K562 (cell line): ENCODE measurements around the gene MUSK. TPM values are rescaled to one million over a fixed set of nuclear protein-coding genes. Genes with fewer than 3 reads are reported as not detected.

Experiments
- ATAC-seq: fragments of 200-7000 bp; cut with Tn5 transposase; 3 replicates; pipeline ENCODE4 v1.9.1; 2020; ENCODE audit warnings: moderate library complexity
- BruUV-seq: library from RNA; stranded (reverse); fragments of 400-500 nt; replicated peaks from 2 replicates; lab custom pipeline; 2021; lab: Mats Ljungman, UMichigan
- CTCF ChIA-PET: fragments of 300-600 bp; formaldehyde crosslinking; extraction: SDS; loops from one replicate; lab custom pipeline; 2021; ENCODE audit warnings: low intra/inter-chr PET ratio; lab: Yijun Ruan, JAX
- POLR2A ChIA-PET: fragments of 300-600, 350-650 bp; sonication (Branson Sonifier 250); formaldehyde crosslinking; extraction: SDS; loops from one replicate; lab custom pipeline; 2021; ENCODE audit warnings: antibody characterized with exemption, inconsistent platforms; lab: Yijun Ruan, JAX
- DNase-seq, 4 experiments: peaks; one replicate each; pipeline versions ENCODE4 v3.0.0 to v3.0.0-alpha.2; 2011 to 2018; ENCODE audit warnings: low spot score in 3 of 4, mixed read lengths in 3 of 4; ENCODE audit errors: extremely low read depth in 1 of 4
- FAIRE-seq: peaks from 2 replicates; lab custom pipeline; 2011; peaks lifted over from hg19 to GRCh38; lab: Jason Lieb, UNC
- H2AFZ ChIP-seq: 2 replicates; pipeline ENCODE4 v1.6.0; 2011; ENCODE audit warnings: low read depth, low read length, control low read depth, inconsistent platforms
- H3K27ac ChIP-seq: fragments of 200-600 bp; 3 replicates; pipeline ENCODE4 v1.8.0; 2011; ENCODE audit warnings: low read depth, mild to moderate bottlenecking, control low read depth, inconsistent platforms, low read length, moderate library complexity, mixed read lengths; ENCODE audit errors: extremely low read depth
- H3K27me3 ChIP-seq, 2 experiments: fragments of 300-600 bp in 1 of 2; 2 replicates in 1 of 2; 3 replicates in 1 of 2; pipeline versions ENCODE4 v1.6.0 to v1.8.0; 2011; ENCODE audit warnings: inconsistent platforms in 2 of 2, low read length in 2 of 2, mild to moderate bottlenecking in 1 of 2, mixed read lengths in 1 of 2, moderate library complexity in 1 of 2; ENCODE audit not compliant: control insufficient read depth in 2 of 2, insufficient read depth in 2 of 2
- H3K36me3 ChIP-seq: fragments of 300-600 bp; 3 replicates; pipeline ENCODE4 v1.8.0; 2011; ENCODE audit warnings: mild to moderate bottlenecking, low read length, inconsistent platforms; ENCODE audit not compliant: control insufficient read depth, insufficient read depth
- H3K4me1 ChIP-seq, 2 experiments: fragments of 200-600 bp in 1 of 2; replicated peaks in 1 of 2; 2 replicates in 1 of 2; 3 replicates in 1 of 2; pipeline versions ENCODE4 v1.5.1 to v1.8.0; 2011; ENCODE audit warnings: inconsistent platforms in 2 of 2, low read length in 2 of 2, mild to moderate bottlenecking in 1 of 2, mixed read lengths in 1 of 2, moderate library complexity in 1 of 2; ENCODE audit not compliant: control insufficient read depth in 2 of 2, insufficient read depth in 2 of 2
- H3K4me2 ChIP-seq: 2 replicates; pipeline ENCODE4 v1.6.1; 2011; ENCODE audit warnings: low read length, control low read depth, inconsistent platforms, mixed read lengths; ENCODE audit not compliant: insufficient read depth
- H3K4me3 ChIP-seq: fragments of 200-600 bp; sonication (generic), shearing (Covaris generic); 2 replicates; pipeline ENCODE4 v1.5.1; 2016; ENCODE audit warnings: control low read depth, inconsistent platforms
- H3K79me2 ChIP-seq: fragments of 200-600 bp; 3 replicates; pipeline ENCODE4 v1.8.0; 2011; ENCODE audit warnings: low read length, inconsistent platforms; ENCODE audit not compliant: control insufficient read depth, insufficient read depth
- H3K9ac ChIP-seq, 2 experiments: 2 replicates each; pipeline versions ENCODE4 v1.6.0 to v1.6.1; 2011; ENCODE audit warnings: low read depth in 2 of 2, low read length in 2 of 2, control low read depth in 1 of 2, inconsistent platforms in 1 of 2, mild to moderate bottlenecking in 1 of 2, mixed read lengths in 1 of 2; ENCODE audit not compliant: insufficient read depth in 1 of 2
- H3K9me1 ChIP-seq: one replicate; pipeline ENCODE4 v1.6.0; 2011; ENCODE audit warnings: inconsistent platforms, mild to moderate bottlenecking, low read length, moderate library complexity; ENCODE audit not compliant: control insufficient read depth, insufficient read depth
- H3K9me3 ChIP-seq: replicated peaks from 2 replicates; pipeline ENCODE4 v1.5.1; 2011; ENCODE audit warnings: low read depth, low read length, inconsistent platforms; ENCODE audit not compliant: control insufficient read depth, insufficient read depth
- H4K20me1 ChIP-seq: replicated peaks from 2 replicates; pipeline ENCODE4 v1.6.1; 2011; ENCODE audit warnings: low read length, inconsistent platforms, mixed read lengths; ENCODE audit not compliant: control insufficient read depth, insufficient read depth
- BDP1 ChIP-seq: IDR thresholded peaks from 3 replicates; pipeline ENCODE4 v1.6.1; 2011; ENCODE audit not compliant: insufficient read length, insufficient read depth
- CXXC5 ChIP-seq: fragments of 250-450 bp; sonication (Bioruptor Pico); IDR thresholded peaks from 2 replicates; pipeline ENCODE4 v1.8.0; 2022; ENCODE audit warnings: inconsistent platforms, mild to moderate bottlenecking, moderate library complexity
- HDGF ChIP-seq: fragments of 450-650 bp; IDR thresholded peaks from 2 replicates; pipeline ENCODE4 v1.6.1; 2016
- ILF3 ChIP-seq: fragments of 450-650 bp; IDR thresholded peaks from 2 replicates; pipeline ENCODE4 v1.6.1; 2018; ENCODE audit warnings: antibody characterized with exemption, mild to moderate bottlenecking, moderate library complexity, borderline replicate concordance
- MTA2 ChIP-seq: fragments of 450-650 bp; IDR thresholded peaks from 2 replicates; pipeline ENCODE4 v1.6.1; 2016; ENCODE audit warnings: low read depth
- MXI1 ChIP-seq: IDR thresholded peaks from 2 replicates; pipeline ENCODE4 v1.6.1; 2011; ENCODE audit warnings: low read depth, mild to moderate bottlenecking, improper control_type of control experiment, low read length
- NFXL1 ChIP-seq: fragments of 450-650 bp; formaldehyde crosslinking; IDR thresholded peaks from 2 replicates; pipeline ENCODE4 v1.4.0; 2021; ENCODE audit warnings: mild to moderate bottlenecking
- PRMT5 ChIP-seq: sonication (generic); formaldehyde crosslinking; IDR thresholded peaks from 2 replicates; pipeline ENCODE4 v1.5.0; 2020; ENCODE audit warnings: missing genetic modification reagents
- RBM15 ChIP-seq: fragments of 200-400 bp; formaldehyde crosslinking; IDR thresholded peaks from 2 replicates; pipeline ENCODE4 v1.6.1; 2018; ENCODE audit warnings: mild to moderate bottlenecking, low read length, moderate library complexity; ENCODE audit not compliant: insufficient read depth
- RNF219 ChIP-seq: fragments of 250-450 bp; sonication (Bioruptor Pico); IDR thresholded peaks from 2 replicates; pipeline ENCODE4 v1.5.0; 2022; ENCODE audit warnings: mild to moderate bottlenecking
- SIN3B ChIP-seq: fragments of 450-650 bp; IDR thresholded peaks from 2 replicates; pipeline ENCODE4 v1.6.1; 2017; ENCODE audit warnings: low read depth, mild to moderate bottlenecking, moderate library complexity
- THRA ChIP-seq: fragments of 450-650 bp; IDR thresholded peaks from 2 replicates; pipeline ENCODE4 v1.6.1; 2017; ENCODE audit warnings: mild to moderate bottlenecking, moderate library complexity
- ZBTB7A ChIP-seq: IDR thresholded peaks from 2 replicates; pipeline ENCODE4 v1.6.1; 2011; ENCODE audit warnings: low read depth, mild to moderate bottlenecking, low read length, moderate library complexity, borderline replicate concordance; ENCODE audit not compliant: control insufficient read depth
- WGBS: fragments of 100-300 bp; shearing (Covaris generic); methylation state at CpG from one replicate; pipeline ENCODE4 v1.1.6; 2016; ENCODE audit warnings: low coverage, mixed read lengths; ENCODE audit not compliant: insufficient coverage; ENCODE audit errors: missing lambda C conversion rate; 5-methylcytosine and 5-hydroxymethylcytosine counted together
- in situ Hi-C: fragments of 300-500 bp; cut with MboI; formaldehyde crosslinking; loops from 4 replicates; pipeline ENCODE4 v1.15.0; 2018; ENCODE audit warnings: inconsistent platforms, mixed read lengths
- intact Hi-C: fragments of 100-400 bp; cut with micrococcal nuclease; formaldehyde crosslinking; loops from 2 replicates; pipeline ENCODE4 v1.14.2; 2022
- polyA plus RNA-seq, 8 experiments: library from polyadenylated mRNA; depleted of rRNA in 4 of 8; stranded (reverse) in 5 of 8; unstranded in 3 of 8; fragments of >200 nt; fragmentation: Nextera tagmentation in 2 of 8; fragmentation: Illumina TruSeq in 1 of 8; extraction: Ambion mirVana in 2 of 8; extraction: Trizol in 1 of 8; gene quantifications; 2 replicates each; pipeline versions ENCODE4 v1.2.1 to v1.2.3, GENCODE V29; 2011 to 2014; ENCODE audit warnings: inconsistent platforms in 1 of 8, missing spikeins in 1 of 8
- total RNA-seq, 7 experiments: library from RNA; depleted of rRNA in 6 of 7; stranded (reverse); fragments of >200 nt in 6 of 7; fragmentation: Illumina TruSeq in 2 of 7; extraction: Trizol in 2 of 7; gene quantifications; 2 replicates each; pipeline versions ENCODE4 v1.2.1 to v1.2.3, GENCODE V29; 2011 to 2021; ENCODE audit warnings: low replicate concordance in 1 of 7
- TF ChIP-seq, protein P1 (sequence below): fragments of 450-650 bp; IDR thresholded peaks from 2 replicates; pipeline ENCODE4 v1.6.1; 2016; ENCODE audit warnings: borderline replicate concordance

The MUSK gene
- total and polyA plus RNA-seq, 9 of the 15 experiments (the other 6 are each of a cell fraction or from before 2014, with no cell fraction given), result not detected

- TF ChIP-seq, protein P1, sequence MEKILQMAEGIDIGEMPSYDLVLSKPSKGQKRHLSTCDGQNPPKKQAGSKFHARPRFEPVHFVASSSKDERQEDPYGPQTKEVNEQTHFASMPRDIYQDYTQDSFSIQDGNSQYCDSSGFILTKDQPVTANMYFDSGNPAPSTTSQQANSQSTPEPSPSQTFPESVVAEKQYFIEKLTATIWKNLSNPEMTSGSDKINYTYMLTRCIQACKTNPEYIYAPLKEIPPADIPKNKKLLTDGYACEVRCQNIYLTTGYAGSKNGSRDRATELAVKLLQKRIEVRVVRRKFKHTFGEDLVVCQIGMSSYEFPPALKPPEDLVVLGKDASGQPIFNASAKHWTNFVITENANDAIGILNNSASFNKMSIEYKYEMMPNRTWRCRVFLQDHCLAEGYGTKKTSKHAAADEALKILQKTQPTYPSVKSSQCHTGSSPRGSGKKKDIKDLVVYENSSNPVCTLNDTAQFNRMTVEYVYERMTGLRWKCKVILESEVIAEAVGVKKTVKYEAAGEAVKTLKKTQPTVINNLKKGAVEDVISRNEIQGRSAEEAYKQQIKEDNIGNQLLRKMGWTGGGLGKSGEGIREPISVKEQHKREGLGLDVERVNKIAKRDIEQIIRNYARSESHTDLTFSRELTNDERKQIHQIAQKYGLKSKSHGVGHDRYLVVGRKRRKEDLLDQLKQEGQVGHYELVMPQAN, result no peak
- TF ChIP-seq BDP1, result no peak
- no peak for TF ChIP-seq THRA
- no peak for TF ChIP-seq ILF3
These were observed 109.3 kb downstream of the MUSK start (continued) for GRCh38 chr9:110777876-110778215.

DNA sequence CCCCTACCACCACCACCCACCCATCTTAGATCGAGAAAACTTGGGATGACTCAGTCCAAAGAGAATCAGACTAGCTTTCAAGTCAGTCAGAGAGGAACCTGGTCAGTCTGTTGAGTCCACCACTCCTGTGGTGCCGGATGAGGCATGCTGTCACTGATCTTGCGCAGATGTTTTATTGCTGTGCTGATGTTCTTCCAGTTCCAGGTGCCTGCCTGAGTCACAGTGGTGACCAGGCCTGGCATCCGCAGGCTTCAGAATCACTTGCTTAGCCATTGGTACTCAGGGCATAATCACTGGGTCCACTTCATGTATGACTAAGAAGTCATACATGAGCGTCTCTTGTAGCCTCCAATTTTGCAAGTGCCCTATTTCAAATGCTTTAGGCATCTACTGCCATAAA is 114.1 kb downstream of the MUSK start:
- no peaks in the 10 kb centered on the region for H3K27me3 ChIP-seq
- CTCF ChIA-PET, result no interaction called here

More for the DNA sequence above, 114.1 kb downstream of the MUSK start:
- H3K4me1 ChIP-seq, result no peaks in the 10 kb centered on the region
- H3K9me3 ChIP-seq, result no peaks in the 10 kb centered on the region
- no peaks in the 10 kb centered on the region for H3K9me1 ChIP-seq
- H3K79me2 ChIP-seq, result no peaks in the 10 kb centered on the region
- POLR2A ChIA-PET, result no interaction called here
- no peak overlapping the region for H3K27ac ChIP-seq
- BruUV-seq, result no TSS peak
- no peak overlapping the region for H2AFZ ChIP-seq
- intact Hi-C loops, result no loop called here
- FAIRE-seq (no peak), DNase-seq (no peak), ATAC-seq (no peak)
- TF ChIP-seq RBM15 (no peak), RNF219 (CRISPR knock-in tag) (no peak), CXXC5 (no peak), PRMT5 (no peak), MXI1 (no peak), HDGF (no peak), NFXL1 (CRISPR knock-in tag) (no peak), SIN3B (no peak), ZBTB7A (no peak), MTA2 (no peak)
- no peak overlapping the region for H3K4me3 ChIP-seq
- no peak overlapping the region for H3K4me2 ChIP-seq
- 0% methylated on average over 5 of the region's 5 CpGs for WGBS
- no peaks in the 10 kb centered on the region for H3K36me3 ChIP-seq
- in situ Hi-C loops, result no loop called here
- no peak overlapping the region for H3K9ac ChIP-seq
- H4K20me1 ChIP-seq, result no peaks in the 10 kb centered on the region
